ENCODE results near the gene SUV39H2. TPM values are rescaled to one million over a fixed set of nuclear protein-coding genes. Genes with fewer than 3 reads are reported as not detected.
"Not testable (repeated sequence)": the region's sequence is repeated elsewhere in the genome, so short reads cannot be mapped to it uniquely, and the experiment has no call there.

Gene SUV39H2
- total and polyA plus RNA-seq, 4 donors, result 1.8 to 7.5 (median 2.9) TPM

- TF ChIP-seq CTCF (IDR thresholded peaks at IDR 0.05; ENCODE audit: low read depth, low read length, missing input control) (no peak), TAF1 (conservative IDR thresholded peaks at IDR 0.05) (no peak), NR2F2 (IDR thresholded peaks at IDR 0.05) (no peak), JUND (IDR thresholded peaks at IDR 0.05) (no peak)
- TF ChIP-seq, protein P1, sequence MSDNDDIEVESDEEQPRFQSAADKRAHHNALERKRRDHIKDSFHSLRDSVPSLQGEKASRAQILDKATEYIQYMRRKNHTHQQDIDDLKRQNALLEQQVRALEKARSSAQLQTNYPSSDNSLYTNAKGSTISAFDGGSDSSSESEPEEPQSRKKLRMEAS (IDR thresholded peaks at IDR 0.05), result no peak
Observed at GRCh38 chr10:14905890-14906289, 27.2 kb downstream of the SUV39H2 start (continued).

DNA sequence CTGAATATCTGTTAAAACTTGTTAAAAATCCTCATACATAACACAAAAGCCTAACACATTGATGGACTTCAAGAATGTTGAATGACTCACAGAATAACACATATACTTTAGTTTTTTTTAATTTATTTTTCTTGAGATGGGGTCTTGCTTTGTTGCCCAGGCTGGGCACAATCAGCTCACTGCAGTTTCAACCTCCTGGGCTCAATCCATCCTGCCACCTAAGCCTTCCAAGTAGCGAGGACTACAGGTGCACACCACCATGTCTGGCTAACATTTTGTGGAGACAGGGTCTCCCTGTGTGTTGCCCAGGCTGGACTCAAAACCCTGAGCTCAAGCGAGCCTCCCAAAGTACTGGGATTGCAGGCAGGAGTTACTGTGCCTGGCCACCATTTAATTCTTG is 28.1 kb downstream of the SUV39H2 start:
- Histone ChIP-seq H3K4me3 (ENCODE audit: low read depth in 1 of 3, low read length in 3 of 3) (no peak overlapping the region), H3K4me1 (ENCODE audit: control insufficient read depth in 4 of 4, insufficient read depth in 4 of 4, low read length in 3 of 4) (no peaks in the 10 kb centered on the region), H3K27ac (ENCODE audit: low read depth in 1 of 2, low read length in 2 of 2) (no peak overlapping the region), H3K9ac (ENCODE audit: low read depth in 1 of 2, low read length in 2 of 2) (no peak overlapping the region), H3K27me3 (ENCODE audit: control insufficient read depth in 4 of 4, insufficient read depth in 4 of 4, low read length in 3 of 4) (no peaks in the 10 kb centered on the region), H3K36me3 (ENCODE audit: control insufficient read depth in 4 of 4, insufficient read depth in 3 of 4, low read depth in 1 of 4, low read length in 3 of 4) (peaks cover 0 to 19% (median 6%) of the 10 kb centered on the region in 4 donors), H3K9me3 (ENCODE audit: control insufficient read depth in 4 of 4, low read length in 3 of 4) (no peaks in the 10 kb centered on the region)
- DNase-seq (ENCODE audit: low spot score), result no peak
- TF ChIP-seq FOXA2 (IDR thresholded peaks at IDR 0.05), result no peak
- TF ChIP-seq ATF3 (IDR thresholded peaks at IDR 0.05), result no peak
- TF ChIP-seq, protein P2, sequence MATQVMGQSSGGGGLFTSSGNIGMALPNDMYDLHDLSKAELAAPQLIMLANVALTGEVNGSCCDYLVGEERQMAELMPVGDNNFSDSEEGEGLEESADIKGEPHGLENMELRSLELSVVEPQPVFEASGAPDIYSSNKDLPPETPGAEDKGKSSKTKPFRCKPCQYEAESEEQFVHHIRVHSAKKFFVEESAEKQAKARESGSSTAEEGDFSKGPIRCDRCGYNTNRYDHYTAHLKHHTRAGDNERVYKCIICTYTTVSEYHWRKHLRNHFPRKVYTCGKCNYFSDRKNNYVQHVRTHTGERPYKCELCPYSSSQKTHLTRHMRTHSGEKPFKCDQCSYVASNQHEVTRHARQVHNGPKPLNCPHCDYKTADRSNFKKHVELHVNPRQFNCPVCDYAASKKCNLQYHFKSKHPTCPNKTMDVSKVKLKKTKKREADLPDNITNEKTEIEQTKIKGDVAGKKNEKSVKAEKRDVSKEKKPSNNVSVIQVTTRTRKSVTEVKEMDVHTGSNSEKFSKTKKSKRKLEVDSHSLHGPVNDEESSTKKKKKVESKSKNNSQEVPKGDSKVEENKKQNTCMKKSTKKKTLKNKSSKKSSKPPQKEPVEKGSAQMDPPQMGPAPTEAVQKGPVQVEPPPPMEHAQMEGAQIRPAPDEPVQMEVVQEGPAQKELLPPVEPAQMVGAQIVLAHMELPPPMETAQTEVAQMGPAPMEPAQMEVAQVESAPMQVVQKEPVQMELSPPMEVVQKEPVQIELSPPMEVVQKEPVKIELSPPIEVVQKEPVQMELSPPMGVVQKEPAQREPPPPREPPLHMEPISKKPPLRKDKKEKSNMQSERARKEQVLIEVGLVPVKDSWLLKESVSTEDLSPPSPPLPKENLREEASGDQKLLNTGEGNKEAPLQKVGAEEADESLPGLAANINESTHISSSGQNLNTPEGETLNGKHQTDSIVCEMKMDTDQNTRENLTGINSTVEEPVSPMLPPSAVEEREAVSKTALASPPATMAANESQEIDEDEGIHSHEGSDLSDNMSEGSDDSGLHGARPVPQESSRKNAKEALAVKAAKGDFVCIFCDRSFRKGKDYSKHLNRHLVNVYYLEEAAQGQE (IDR thresholded peaks at IDR 0.05), result no peak
- no peak for TF ChIP-seq TAF1 (conservative IDR thresholded peaks at IDR 0.05)
- TF ChIP-seq YY1 (IDR thresholded peaks at IDR 0.05), result no peak
- WGBS, result 100% methylated on average over 2 of the region's 2 CpGs

- peaks cover 0 to 19% (median 6%) of the 10 kb centered on the region in 4 donors for H3K36me3 ChIP-seq (ENCODE audit: control insufficient read depth in 4 of 4, insufficient read depth in 3 of 4, low read depth in 1 of 4, low read length in 3 of 4)
- not testable (repeated sequence) for H3K9ac ChIP-seq (ENCODE audit: low read depth in 1 of 2, low read length in 2 of 2); H3K27me3 ChIP-seq (ENCODE audit: control insufficient read depth in 4 of 4, insufficient read depth in 4 of 4, low read length in 3 of 4); H3K27ac ChIP-seq (ENCODE audit: low read depth in 1 of 2, low read length in 2 of 2); H3K4me3 ChIP-seq (ENCODE audit: low read depth in 1 of 3, low read length in 3 of 3); H3K9me3 ChIP-seq (ENCODE audit: control insufficient read depth in 4 of 4, low read length in 3 of 4); DNase-seq (ENCODE audit: low spot score); H3K4me1 ChIP-seq (ENCODE audit: control insufficient read depth in 4 of 4, insufficient read depth in 4 of 4, low read length in 3 of 4)
- WGBS, result over 99% methylated on average over 4 of the region's 4 CpGs
Observed at GRCh38 chr10:14907591-14907990, 28.9 kb downstream of the SUV39H2 start.

GRCh38 chr10:14909101-14909500 is 30.4 kb downstream of the SUV39H2 start:
- H3K27ac ChIP-seq (ENCODE audit: low read depth in 1 of 2, low read length in 2 of 2), result no peak overlapping the region
- no peaks in the 10 kb centered on the region for H3K9me3 ChIP-seq (ENCODE audit: control insufficient read depth in 4 of 4, low read length in 3 of 4)
- H3K4me3 ChIP-seq (ENCODE audit: low read depth in 1 of 3, low read length in 3 of 3), result no peak overlapping the region
- H3K36me3 ChIP-seq (ENCODE audit: control insufficient read depth in 4 of 4, insufficient read depth in 3 of 4, low read depth in 1 of 4, low read length in 3 of 4), result peaks cover 0 to 19% (median 8%) of the 10 kb centered on the region in 4 donors
- no peak for DNase-seq (ENCODE audit: low spot score)
- 97% methylated on average over 2 of the region's 2 CpGs for WGBS
- H3K9ac ChIP-seq (ENCODE audit: low read depth in 1 of 2, low read length in 2 of 2), result no peak overlapping the region
- no peaks in the 10 kb centered on the region for H3K27me3 ChIP-seq (ENCODE audit: control insufficient read depth in 4 of 4, insufficient read depth in 4 of 4, low read length in 3 of 4)
- H3K4me1 ChIP-seq (ENCODE audit: control insufficient read depth in 4 of 4, insufficient read depth in 4 of 4, low read length in 3 of 4), result no peaks in the 10 kb centered on the region
- TF ChIP-seq ZBTB33 (IDR thresholded peaks at IDR 0.05), result no peak
- TF ChIP-seq GABPA (IDR thresholded peaks at IDR 0.05 in 1 of 2, conservative IDR thresholded peaks at IDR 0.05 in 1 of 2), result no peak
- TF ChIP-seq RXRA (IDR thresholded peaks at IDR 0.05), result no peak
- no peak for TF ChIP-seq RAD21 (IDR thresholded peaks at IDR 0.05)
- TF ChIP-seq CTCF (IDR thresholded peaks at IDR 0.05; ENCODE audit: low read depth, low read length, missing input control), result no peak
- no peak for TF ChIP-seq ATF3 (IDR thresholded peaks at IDR 0.05)
- no peak for TF ChIP-seq YY1 (IDR thresholded peaks at IDR 0.05)
- TF ChIP-seq FOXA2 (IDR thresholded peaks at IDR 0.05), result no peak
- TF ChIP-seq JUND (IDR thresholded peaks at IDR 0.05), result no peak
- TF ChIP-seq TAF1 (conservative IDR thresholded peaks at IDR 0.05), result no peak
- no peak for TF ChIP-seq SP1 (IDR thresholded peaks at IDR 0.05)
- TF ChIP-seq, protein P1 (IDR thresholded peaks at IDR 0.05), result no peak
